ENCODE data around the gene SCT.

DNA sequence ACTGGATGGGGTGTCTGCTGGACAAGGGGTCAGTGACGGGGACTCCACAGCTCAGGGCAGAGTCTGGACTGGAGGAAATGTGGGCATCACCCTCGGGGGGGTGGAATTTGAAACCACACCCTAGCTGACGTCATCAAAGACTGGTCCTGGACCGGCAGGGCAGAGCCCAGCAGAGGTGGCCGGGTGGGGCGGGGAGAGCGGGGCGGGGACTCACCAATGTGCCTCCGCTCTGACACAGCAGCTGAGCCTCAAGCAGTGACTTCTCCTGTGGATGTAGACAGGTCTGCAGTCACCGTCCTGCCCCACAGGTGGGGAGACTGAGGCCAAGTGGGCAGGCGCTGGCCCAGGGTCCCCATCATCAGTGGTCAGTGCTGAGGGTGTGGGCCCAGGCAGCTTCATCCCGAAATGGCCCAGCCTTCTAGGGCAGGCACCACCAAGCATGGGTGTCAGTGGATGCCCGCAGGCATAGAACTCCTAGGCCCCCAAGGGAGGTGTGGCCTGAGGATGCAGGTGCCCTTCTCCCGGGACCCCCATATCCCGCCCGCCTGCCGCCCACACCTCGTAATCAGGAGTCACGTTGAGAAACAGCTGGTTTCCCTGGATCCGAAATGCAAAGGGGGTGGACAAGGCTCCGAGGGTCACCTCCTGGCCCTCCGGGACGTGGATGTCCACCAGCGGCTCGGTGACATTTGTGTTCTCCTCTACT lies 2.8 kb downstream of the SCT start:
- TF ChIP-seq TSHZ2 (CRISPR knock-in tag; IDR thresholded peaks at IDR 0.05) (no peak), PATZ1 (CRISPR knock-in tag; IDR thresholded peaks at IDR 0.05; ENCODE audit: borderline replicate concordance) (no peak), RARB (CRISPR knock-in tag; IDR thresholded peaks at IDR 0.05) (no peak), SNAI2 (CRISPR knock-in tag; IDR thresholded peaks at IDR 0.05) (no peak), TCF4 (CRISPR knock-in tag; IDR thresholded peaks at IDR 0.05; ENCODE audit: borderline replicate concordance) (no peak), BACH2 (CRISPR knock-in tag; IDR thresholded peaks at IDR 0.05; ENCODE audit: borderline replicate concordance) (no peak), TOX (CRISPR knock-in tag; IDR thresholded peaks at IDR 0.05; ENCODE audit: borderline replicate concordance) (no peak), CSDC2 (CRISPR knock-in tag; IDR thresholded peaks at IDR 0.05) (no peak)
- TF ChIP-seq, protein P1, sequence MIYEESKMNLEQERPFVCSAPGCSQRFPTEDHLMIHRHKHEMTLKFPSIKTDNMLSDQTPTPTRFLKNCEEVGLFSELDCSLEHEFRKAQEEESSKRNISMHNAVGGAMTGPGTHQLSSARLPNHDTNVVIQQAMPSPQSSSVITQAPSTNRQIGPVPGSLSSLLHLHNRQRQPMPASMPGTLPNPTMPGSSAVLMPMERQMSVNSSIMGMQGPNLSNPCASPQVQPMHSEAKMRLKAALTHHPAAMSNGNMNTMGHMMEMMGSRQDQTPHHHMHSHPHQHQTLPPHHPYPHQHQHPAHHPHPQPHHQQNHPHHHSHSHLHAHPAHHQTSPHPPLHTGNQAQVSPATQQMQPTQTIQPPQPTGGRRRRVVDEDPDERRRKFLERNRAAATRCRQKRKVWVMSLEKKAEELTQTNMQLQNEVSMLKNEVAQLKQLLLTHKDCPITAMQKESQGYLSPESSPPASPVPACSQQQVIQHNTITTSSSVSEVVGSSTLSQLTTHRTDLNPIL (CRISPR knock-in tag; IDR thresholded peaks at IDR 0.05; ENCODE audit: low read depth), result no peak

Measured in SK-N-SH treated with all-trans-retinoic acid at 6 μM for 48 hours (cell line).